ENCODE measurements around the gene NACA. TPM values are rescaled to one million over a fixed set of nuclear protein-coding genes. Genes with fewer than 3 reads are reported as not detected.
A peak's percentile ranks its signal among the peaks of the same experiment; 100 is the strongest.

The NACA gene
- total RNA-seq, 1 experiment from 2014 or later = 1,420 TPM

GRCh38 chr12:56687223-56688128 lies 37.6 kb downstream of the NACA start:
- Histone ChIP-seq H3F3A (ENCODE audit: low read length, unreplicated experiment) (no peaks in the 10 kb centered on the region), H3K4me1 (ENCODE audit: insufficient read depth, low read length) (peaks cover 16% of the 10 kb centered on the region), H3K9ac (ENCODE audit: low read length) (peak overlapping the region; percentile 99), H3K27ac (ENCODE audit: low read length) (peak overlapping the region; percentile 87), H3K9me2 (replicated peaks; ENCODE audit: low read length) (no peaks in the 10 kb centered on the region), H2AFZ (ENCODE audit: low read length) (0 out of 2 replicates have a peak overlapping the region, but pooled peaks have one; percentile 35), H3K27me3 (ENCODE audit: low read length) (no peaks in the 10 kb centered on the region), H3K4me3 (ENCODE audit: low read length) (peak overlapping the region; percentile 95), H3K9me3 (ENCODE audit: low read length) (no peaks in the 10 kb centered on the region), H3K4me2 (ENCODE audit: low read length) (peak overlapping the region; percentile 94), H3K79me2 (ENCODE audit: low read length) (peaks cover 64% of the 10 kb centered on the region), H3K36me3 (ENCODE audit: low read depth, low read length) (peaks cover 13% of the 10 kb centered on the region), H4K20me1 (ENCODE audit: low read length) (peaks cover 36% of the 10 kb centered on the region)
- CTCF ChIA-PET = interaction anchor here (0.6 to 1.4 kb wide), 2 partner anchors 51 to 607 kb away, joined by 10 to 12 read pairs; no protein-coding TSS in a partner anchor
- POLR2A ChIA-PET (ENCODE audit: unreplicated experiment) = interaction anchor here (0.6 to 1.0 kb wide), 5 partner anchors 44 to 1254 kb away, joined by 3 to 5 read pairs (median 4); partner anchors contain the start of genes ATP23 and STAT6
- TF ChIP-seq EZH2 (IDR thresholded peaks at IDR 0.05; ENCODE audit: low read length, unreplicated experiment) (no peak), EZH2phosphoT487 (IDR thresholded peaks at IDR 0.05; ENCODE audit: borderline replicate concordance, low read length) (no peak), CTCF (conservative IDR thresholded peaks at IDR 0.05; ENCODE audit: low read depth, low read length) (no peak)
- intact Hi-C loops (cut with micrococcal nuclease) = loop anchor here (1.0 to 2.0 kb wide), 3 partner anchors 37 to 50 kb away; partner anchors contain the start of gene NACA
- peak; percentile 26 for DNase-seq
- ATAC-seq = peak; percentile 25
- BruUV-seq (replicated peaks) = TSS peak; percentile 59

- TF ChIP-seq CTCF (conservative IDR thresholded peaks at IDR 0.05; ENCODE audit: low read depth, low read length) (no peak), EZH2 (IDR thresholded peaks at IDR 0.05; ENCODE audit: low read length, unreplicated experiment) (no peak), EZH2phosphoT487 (IDR thresholded peaks at IDR 0.05; ENCODE audit: borderline replicate concordance, low read length) (no peak)
- intact Hi-C loops (cut with micrococcal nuclease) = loop anchor here (2.0 kb wide), 1 partner anchor 48 kb away; no protein-coding TSS in a partner anchor
- ChIA-PET CTCF (interaction anchor here (0.6 to 2.3 kb wide), 3 partner anchors 13 to 171 kb away, joined by 3 to 15 read pairs (median 9); no protein-coding TSS in a partner anchor), POLR2A (ENCODE audit: unreplicated experiment) (interaction anchor here (0.8 kb wide), 1 partner anchor 41 kb away, joined by 3 read pairs; the partner anchor contains the start of gene NACA)
- Histone ChIP-seq H4K20me1 (ENCODE audit: low read length) (peaks cover 58% of the 10 kb centered on the region), H3K4me3 (ENCODE audit: low read length) (peak overlapping the region; percentile 95), H3K27ac (ENCODE audit: low read length) (peak overlapping the region; percentile 26), H3K27me3 (ENCODE audit: low read length) (no peaks in the 10 kb centered on the region), H3K36me3 (ENCODE audit: low read depth, low read length) (peaks cover 31% of the 10 kb centered on the region), H3K79me2 (ENCODE audit: low read length) (peaks cover 90% of the 10 kb centered on the region), H3K4me2 (ENCODE audit: low read length) (peak overlapping the region; percentile 94), H3K4me1 (ENCODE audit: insufficient read depth, low read length) (peaks cover 21% of the 10 kb centered on the region), H3F3A (ENCODE audit: low read length, unreplicated experiment) (no peaks in the 10 kb centered on the region), H3K9me2 (replicated peaks; ENCODE audit: low read length) (no peaks in the 10 kb centered on the region), H3K9ac (ENCODE audit: low read length) (peak overlapping the region; percentile 99), H2AFZ (ENCODE audit: low read length) (no peak overlapping the region), H3K9me3 (ENCODE audit: low read length) (no peaks in the 10 kb centered on the region)
- peak; percentile 19 for DNase-seq
- ATAC-seq = no peak
- no TSS peak for BruUV-seq (replicated peaks)
These were observed 40.2 kb downstream of the NACA start for GRCh38 chr12:56684745-56685359.

Measured in PC-3 (cell line).